Measurements from ENCODE around the gene CENPV. TPM values are rescaled to one million over a fixed set of nuclear protein-coding genes. Genes with fewer than 3 reads are reported as not detected.

The CENPV gene
- total and polyA plus RNA-seq, 5 donors, result 14.5 to 19.2 (median 18.5) TPM

- ATAC-seq (no peak), DNase-seq (no peak)
- WGBS, result 100% methylated on average over 1 of the region's 1 CpG
- Histone ChIP-seq H3K4me1 (ENCODE audit: control insufficient read depth, insufficient read depth, low read length) (no peaks in the 10 kb centered on the region), H3K9me3 (ENCODE audit: control insufficient read depth, low read length) (no peaks in the 10 kb centered on the region), H3K4me3 (ENCODE audit: low read length) (no peak overlapping the region), H3K27ac (ENCODE audit: low read length) (no peak overlapping the region), H3K27me3 (ENCODE audit: control insufficient read depth, insufficient read depth) (no peaks in the 10 kb centered on the region)
- intact Hi-C loops (cut with DNase I), result no loop called here
Measured at GRCh38 chr17:16339402-16339801, 13.9 kb downstream of the CENPV start.

GRCh38 chr17:16338391-16338790 is 14.9 kb downstream of the CENPV start:
- no peaks in the 10 kb centered on the region for H3K27me3 ChIP-seq (ENCODE audit: control insufficient read depth, insufficient read depth)
- WGBS, result 92% methylated on average over 3 of the region's 3 CpGs
- H3K9me3 ChIP-seq (ENCODE audit: control insufficient read depth, low read length), result no peaks in the 10 kb centered on the region
- no peaks in the 10 kb centered on the region for H3K4me1 ChIP-seq (ENCODE audit: control insufficient read depth, insufficient read depth, low read length)
- no peak for ATAC-seq
- no peak for DNase-seq
- no peak overlapping the region for H3K27ac ChIP-seq (ENCODE audit: low read length)
- intact Hi-C loops (cut with DNase I), result no loop called here
- no peak overlapping the region for H3K4me3 ChIP-seq (ENCODE audit: low read length)

- intact Hi-C loops (cut with DNase I), result no loop called here
- Histone ChIP-seq H3K9me3 (ENCODE audit: control insufficient read depth, low read length) (no peaks in the 10 kb centered on the region), H3K4me3 (ENCODE audit: low read length) (no peak overlapping the region), H3K4me1 (ENCODE audit: control insufficient read depth, insufficient read depth, low read length) (peaks cover 4% of the 10 kb centered on the region), H3K27me3 (ENCODE audit: control insufficient read depth, insufficient read depth) (no peaks in the 10 kb centered on the region), H3K27ac (ENCODE audit: low read length) (no peak overlapping the region)
- DNase-seq (peak in 2 of 3 donors; percentile 26 to 52), ATAC-seq (peak; percentile 70 to 93)
- WGBS, result 40% methylated on average over 11 of the region's 11 CpGs
Measured at GRCh38 chr17:16329519-16330271, 23.6 kb downstream of the CENPV start.

- WGBS, result 8% methylated on average over 1 of the region's 1 CpG
- Histone ChIP-seq H3K27ac (ENCODE audit: low read length) (no peak overlapping the region), H3K4me3 (ENCODE audit: low read length) (no peak overlapping the region), H3K27me3 (ENCODE audit: control insufficient read depth, insufficient read depth) (no peaks in the 10 kb centered on the region), H3K4me1 (ENCODE audit: control insufficient read depth, insufficient read depth, low read length) (peaks cover 4% of the 10 kb centered on the region), H3K9me3 (ENCODE audit: control insufficient read depth, low read length) (no peaks in the 10 kb centered on the region)
- intact Hi-C loops (cut with DNase I), result no loop called here
- DNase-seq, result no peak
- ATAC-seq, result peak in 1 of 2 donors; percentile 40
Measured at GRCh38 chr17:16328997-16329396, 24.3 kb downstream of the CENPV start.

- Histone ChIP-seq H3K27ac (ENCODE audit: low read length) (no peak overlapping the region), H3K4me1 (ENCODE audit: control insufficient read depth, insufficient read depth, low read length) (peaks cover 4% of the 10 kb centered on the region), H3K9me3 (ENCODE audit: control insufficient read depth, low read length) (no peaks in the 10 kb centered on the region), H3K27me3 (ENCODE audit: control insufficient read depth, insufficient read depth) (no peaks in the 10 kb centered on the region), H3K4me3 (ENCODE audit: low read length) (no peak overlapping the region)
- WGBS, result 98% methylated on average over 3 of the region's 3 CpGs
- no peak for ATAC-seq
- intact Hi-C loops (cut with DNase I), result no loop called here
- no peak for DNase-seq
Measured at GRCh38 chr17:16327018-16327417, 26.3 kb downstream of the CENPV start.

GRCh38 chr17:16325964-16326363 is 27.3 kb downstream of the CENPV start:
- Histone ChIP-seq H3K27ac (ENCODE audit: low read length) (no peak overlapping the region), H3K4me3 (ENCODE audit: low read length) (no peak overlapping the region), H3K9me3 (ENCODE audit: control insufficient read depth, low read length) (no peaks in the 10 kb centered on the region), H3K4me1 (ENCODE audit: control insufficient read depth, insufficient read depth, low read length) (peaks cover 4% of the 10 kb centered on the region), H3K27me3 (ENCODE audit: control insufficient read depth, insufficient read depth) (no peaks in the 10 kb centered on the region)
- intact Hi-C loops (cut with DNase I), result no loop called here
- WGBS, result 96% methylated on average over 1 of the region's 1 CpG
- ATAC-seq (no peak), DNase-seq (no peak)

- ATAC-seq (no peak), DNase-seq (no peak)
- 96% methylated on average over 3 of the region's 3 CpGs for WGBS
- intact Hi-C loops (cut with DNase I), result no loop called here
- H3K27ac ChIP-seq (ENCODE audit: low read length), result no peak overlapping the region
- H3K4me1 ChIP-seq (ENCODE audit: control insufficient read depth, insufficient read depth, low read length), result no peaks in the 10 kb centered on the region
- no peak overlapping the region for H3K4me3 ChIP-seq (ENCODE audit: low read length)
- no peaks in the 10 kb centered on the region for H3K27me3 ChIP-seq (ENCODE audit: control insufficient read depth, insufficient read depth)
- H3K9me3 ChIP-seq (ENCODE audit: control insufficient read depth, low read length), result no peaks in the 10 kb centered on the region
Measured at GRCh38 chr17:16322636-16323035, 30.6 kb downstream of the CENPV start.

GRCh38 chr17:16319969-16320368 is 33.3 kb downstream of the CENPV start:
- intact Hi-C loops (cut with DNase I), result no loop called here
- ATAC-seq, result no peak
- no peaks in the 10 kb centered on the region for H3K27me3 ChIP-seq (ENCODE audit: control insufficient read depth, insufficient read depth)

GRCh38 chr17:16314859-16315258 is 38.4 kb downstream of the CENPV start:
- 96% methylated on average over 3 of the region's 3 CpGs for WGBS
- no peak for ATAC-seq
- intact Hi-C loops (cut with DNase I), result no loop called here
- Histone ChIP-seq H3K4me1 (ENCODE audit: control insufficient read depth, insufficient read depth, low read length) (no peaks in the 10 kb centered on the region), H3K4me3 (ENCODE audit: low read length) (no peak overlapping the region), H3K27me3 (ENCODE audit: control insufficient read depth, insufficient read depth) (no peaks in the 10 kb centered on the region), H3K27ac (ENCODE audit: low read length) (no peak overlapping the region), H3K9me3 (ENCODE audit: control insufficient read depth, low read length) (no peaks in the 10 kb centered on the region)
- DNase-seq, result no peak

More at GRCh38 chr17:16319969-16320368, 33.3 kb downstream of the CENPV start:
- no peak for DNase-seq
- Histone ChIP-seq H3K9me3 (ENCODE audit: control insufficient read depth, low read length) (no peaks in the 10 kb centered on the region), H3K4me1 (ENCODE audit: control insufficient read depth, insufficient read depth, low read length) (no peaks in the 10 kb centered on the region), H3K27ac (ENCODE audit: low read length) (no peak overlapping the region), H3K4me3 (ENCODE audit: low read length) (no peak overlapping the region)
- 74% methylated on average over 3 of the region's 3 CpGs for WGBS

- intact Hi-C loops (cut with DNase I), result no loop called here
- Histone ChIP-seq H3K27me3 (ENCODE audit: control insufficient read depth, insufficient read depth) (no peaks in the 10 kb centered on the region), H3K9me3 (ENCODE audit: control insufficient read depth, low read length) (no peaks in the 10 kb centered on the region), H3K4me1 (ENCODE audit: control insufficient read depth, insufficient read depth, low read length) (no peaks in the 10 kb centered on the region), H3K27ac (ENCODE audit: low read length) (no peak overlapping the region), H3K4me3 (ENCODE audit: low read length) (no peak overlapping the region)
- DNase-seq, result no peak
- ATAC-seq, result no peak
Measured at GRCh38 chr17:16314189-16314588, 39.1 kb downstream of the CENPV start.

GRCh38 chr17:16313139-16314090 is 39.9 kb downstream of the CENPV start:
- Histone ChIP-seq H3K4me1 (ENCODE audit: control insufficient read depth, insufficient read depth, low read length) (no peaks in the 10 kb centered on the region), H3K4me3 (ENCODE audit: low read length) (no peak overlapping the region), H3K27me3 (ENCODE audit: control insufficient read depth, insufficient read depth) (no peaks in the 10 kb centered on the region), H3K9me3 (ENCODE audit: control insufficient read depth, low read length) (no peaks in the 10 kb centered on the region), H3K27ac (ENCODE audit: low read length) (no peak overlapping the region)
- no peak for ATAC-seq
- intact Hi-C loops (cut with DNase I), result no loop called here
- no peak for DNase-seq
- WGBS, result 64% methylated on average over 7 of the region's 7 CpGs
